SKM-1 (cell line): ENCODE results near the gene ERBB2.
A peak's percentile ranks its signal among the peaks of the same experiment; 100 is the strongest.
"Not testable (repeated sequence)": the region's sequence is repeated elsewhere in the genome, so short reads cannot be mapped to it uniquely, and the experiment has no call there.

Experiments
- DNase-seq: peaks from one replicate; lab custom pipeline; 2025; ENCODE audit not compliant: unreplicated experiment; lab: John Stamatoyannopoulos, UW

ERBB2 gene

GRCh38 chr17:39722965-39723848, 23.3 kb downstream of the ERBB2 start:
- no peak for DNase-seq

- DNase-seq, result no peak
Observed at GRCh38 chr17:39724731-39725130, 24.9 kb downstream of the ERBB2 start.

GRCh38 chr17:39725923-39726322, 26.1 kb downstream of the ERBB2 start:
- DNase-seq, result not testable (repeated sequence)

- DNase-seq, result no peak
Observed at GRCh38 chr17:39726617-39727016, 26.8 kb downstream of the ERBB2 start.

- DNase-seq, result no peak
Observed at GRCh38 chr17:39727556-39727955, 27.7 kb downstream of the ERBB2 start.

- no peak for DNase-seq
Observed at GRCh38 chr17:39729280-39729851, 29.5 kb downstream of the ERBB2 start.

GRCh38 chr17:39730095-39730921, 30.4 kb downstream of the ERBB2 start, which contains the start of gene MIEN1:
Gene MIEN1 (minus strand): TSS chr17:39730532. CDS start chr17:39730495, 37 bp downstream.
- DNase-seq, result peak; percentile 52

- no peak for DNase-seq
Observed at GRCh38 chr17:39732586-39732985, 32.7 kb downstream of the ERBB2 start.

- DNase-seq, result no peak
Observed at GRCh38 chr17:39735882-39736281, 36.0 kb downstream of the ERBB2 start.

- no peak for DNase-seq
Observed at GRCh38 chr17:39736319-39737165, 36.7 kb downstream of the ERBB2 start.

GRCh38 chr17:39737206-39737759, 37.4 kb downstream of the ERBB2 start:
- no peak for DNase-seq

GRCh38 chr17:39737760-39738567, 38.1 kb downstream of the ERBB2 start, which contains the start of gene GRB7:
Gene GRB7 (plus strand): TSS chr17:39737938. CDS start chr17:39742302, 4,364 bp downstream.
- no peak for DNase-seq

GRCh38 chr17:39738568-39738901, 38.7 kb downstream of the ERBB2 start:
- no peak for DNase-seq

GRCh38 chr17:39738983-39739884, 39.4 kb downstream of the ERBB2 start:
- DNase-seq, result no peak

- no peak for DNase-seq
Observed at GRCh38 chr17:39739885-39740356, 40.1 kb downstream of the ERBB2 start.

- no peak for DNase-seq
Observed at GRCh38 chr17:39740357-39741111, 40.7 kb downstream of the ERBB2 start.

GRCh38 chr17:39742126-39742855, 42.4 kb downstream of the ERBB2 start:
- DNase-seq, result no peak
